HL-60 (cell line): ENCODE data around the gene PTGES3L.

ENCODE experiments used
- TF ChIP-seq, protein P1 (sequence below): IDR thresholded peaks from one replicate; pipeline ENCODE4 v1.5.1; 2011; ENCODE audit warnings: low read length, control low read depth, inconsistent platforms; ENCODE audit not compliant: insufficient read depth
- TF ChIP-seq, protein P2 (sequence below): IDR thresholded peaks from 2 replicates; pipeline ENCODE4 v1.6.1; 2012; ENCODE audit warnings: low read depth; ENCODE audit not compliant: insufficient replicate concordance

DNA sequence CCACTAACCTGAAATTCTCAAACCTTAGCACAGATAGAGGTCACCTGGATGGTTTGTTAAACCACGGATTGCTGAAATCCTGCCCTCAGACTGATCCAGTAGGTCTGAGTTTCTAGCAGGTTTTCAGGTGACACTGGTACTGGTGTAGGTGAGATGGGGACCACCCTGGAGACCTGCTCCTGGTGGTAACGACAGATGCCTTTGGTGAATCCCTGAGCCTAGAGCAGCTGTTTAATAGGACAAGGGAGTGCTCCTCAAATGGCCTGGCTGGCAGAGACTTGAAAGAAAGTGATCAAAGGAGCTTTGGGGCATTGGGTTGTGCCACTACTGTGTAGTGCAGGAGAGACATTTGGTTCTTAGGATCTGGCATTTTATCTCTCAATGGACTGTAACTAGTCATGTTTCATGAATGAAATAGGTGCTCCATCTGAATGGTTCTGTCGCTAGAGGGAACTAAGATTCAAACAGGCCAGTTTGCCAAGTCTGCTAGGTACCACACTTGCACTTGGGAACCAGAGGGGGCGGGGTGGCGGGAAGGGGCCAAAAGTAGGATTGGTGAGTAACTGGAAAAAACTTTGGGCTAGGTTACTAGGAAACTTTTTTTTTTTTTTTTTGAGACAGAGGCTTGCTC, 23.8 kb upstream of the PTGES3L start:
- TF ChIP-seq, protein P1, sequence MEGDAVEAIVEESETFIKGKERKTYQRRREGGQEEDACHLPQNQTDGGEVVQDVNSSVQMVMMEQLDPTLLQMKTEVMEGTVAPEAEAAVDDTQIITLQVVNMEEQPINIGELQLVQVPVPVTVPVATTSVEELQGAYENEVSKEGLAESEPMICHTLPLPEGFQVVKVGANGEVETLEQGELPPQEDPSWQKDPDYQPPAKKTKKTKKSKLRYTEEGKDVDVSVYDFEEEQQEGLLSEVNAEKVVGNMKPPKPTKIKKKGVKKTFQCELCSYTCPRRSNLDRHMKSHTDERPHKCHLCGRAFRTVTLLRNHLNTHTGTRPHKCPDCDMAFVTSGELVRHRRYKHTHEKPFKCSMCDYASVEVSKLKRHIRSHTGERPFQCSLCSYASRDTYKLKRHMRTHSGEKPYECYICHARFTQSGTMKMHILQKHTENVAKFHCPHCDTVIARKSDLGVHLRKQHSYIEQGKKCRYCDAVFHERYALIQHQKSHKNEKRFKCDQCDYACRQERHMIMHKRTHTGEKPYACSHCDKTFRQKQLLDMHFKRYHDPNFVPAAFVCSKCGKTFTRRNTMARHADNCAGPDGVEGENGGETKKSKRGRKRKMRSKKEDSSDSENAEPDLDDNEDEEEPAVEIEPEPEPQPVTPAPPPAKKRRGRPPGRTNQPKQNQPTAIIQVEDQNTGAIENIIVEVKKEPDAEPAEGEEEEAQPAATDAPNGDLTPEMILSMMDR: no peak
- TF ChIP-seq, protein P2, sequence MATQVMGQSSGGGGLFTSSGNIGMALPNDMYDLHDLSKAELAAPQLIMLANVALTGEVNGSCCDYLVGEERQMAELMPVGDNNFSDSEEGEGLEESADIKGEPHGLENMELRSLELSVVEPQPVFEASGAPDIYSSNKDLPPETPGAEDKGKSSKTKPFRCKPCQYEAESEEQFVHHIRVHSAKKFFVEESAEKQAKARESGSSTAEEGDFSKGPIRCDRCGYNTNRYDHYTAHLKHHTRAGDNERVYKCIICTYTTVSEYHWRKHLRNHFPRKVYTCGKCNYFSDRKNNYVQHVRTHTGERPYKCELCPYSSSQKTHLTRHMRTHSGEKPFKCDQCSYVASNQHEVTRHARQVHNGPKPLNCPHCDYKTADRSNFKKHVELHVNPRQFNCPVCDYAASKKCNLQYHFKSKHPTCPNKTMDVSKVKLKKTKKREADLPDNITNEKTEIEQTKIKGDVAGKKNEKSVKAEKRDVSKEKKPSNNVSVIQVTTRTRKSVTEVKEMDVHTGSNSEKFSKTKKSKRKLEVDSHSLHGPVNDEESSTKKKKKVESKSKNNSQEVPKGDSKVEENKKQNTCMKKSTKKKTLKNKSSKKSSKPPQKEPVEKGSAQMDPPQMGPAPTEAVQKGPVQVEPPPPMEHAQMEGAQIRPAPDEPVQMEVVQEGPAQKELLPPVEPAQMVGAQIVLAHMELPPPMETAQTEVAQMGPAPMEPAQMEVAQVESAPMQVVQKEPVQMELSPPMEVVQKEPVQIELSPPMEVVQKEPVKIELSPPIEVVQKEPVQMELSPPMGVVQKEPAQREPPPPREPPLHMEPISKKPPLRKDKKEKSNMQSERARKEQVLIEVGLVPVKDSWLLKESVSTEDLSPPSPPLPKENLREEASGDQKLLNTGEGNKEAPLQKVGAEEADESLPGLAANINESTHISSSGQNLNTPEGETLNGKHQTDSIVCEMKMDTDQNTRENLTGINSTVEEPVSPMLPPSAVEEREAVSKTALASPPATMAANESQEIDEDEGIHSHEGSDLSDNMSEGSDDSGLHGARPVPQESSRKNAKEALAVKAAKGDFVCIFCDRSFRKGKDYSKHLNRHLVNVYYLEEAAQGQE: no peak
